Activated CD4-positive, alpha-beta T cell treated with anti-CD3 and anti-CD28 coated beads, Interleukin-2, amount 50 U/mL, for 48 hours (primary cell): ENCODE results near the gene CNTNAP2.

ENCODE experiments used
- DNase-seq, 2 experiments: peaks; one replicate each; pipeline ENCODE4 v3.0.0-alpha.2; 2020

The CNTNAP2 gene

DNA sequence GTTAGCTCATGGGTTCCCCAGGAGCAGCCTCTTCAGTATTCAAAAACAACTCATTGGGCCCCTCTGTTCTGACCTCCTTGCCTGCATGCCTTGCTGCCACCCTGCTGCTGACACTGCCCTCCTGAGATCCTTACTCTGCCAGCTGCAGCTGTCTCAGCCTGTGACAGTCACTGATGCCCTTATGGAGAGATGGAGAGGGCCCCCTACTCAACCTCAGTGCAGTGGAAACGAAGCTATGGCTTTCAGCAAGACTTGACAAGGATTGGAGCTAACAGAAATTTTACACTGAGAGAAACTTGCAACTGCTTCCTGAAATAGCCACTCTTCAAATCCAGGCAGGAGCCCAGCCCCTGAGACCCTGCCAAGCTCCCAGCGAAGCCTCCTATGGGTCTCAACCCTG is 1795.7 kb downstream of the CNTNAP2 start:
- DNase-seq, result no peak

DNA sequence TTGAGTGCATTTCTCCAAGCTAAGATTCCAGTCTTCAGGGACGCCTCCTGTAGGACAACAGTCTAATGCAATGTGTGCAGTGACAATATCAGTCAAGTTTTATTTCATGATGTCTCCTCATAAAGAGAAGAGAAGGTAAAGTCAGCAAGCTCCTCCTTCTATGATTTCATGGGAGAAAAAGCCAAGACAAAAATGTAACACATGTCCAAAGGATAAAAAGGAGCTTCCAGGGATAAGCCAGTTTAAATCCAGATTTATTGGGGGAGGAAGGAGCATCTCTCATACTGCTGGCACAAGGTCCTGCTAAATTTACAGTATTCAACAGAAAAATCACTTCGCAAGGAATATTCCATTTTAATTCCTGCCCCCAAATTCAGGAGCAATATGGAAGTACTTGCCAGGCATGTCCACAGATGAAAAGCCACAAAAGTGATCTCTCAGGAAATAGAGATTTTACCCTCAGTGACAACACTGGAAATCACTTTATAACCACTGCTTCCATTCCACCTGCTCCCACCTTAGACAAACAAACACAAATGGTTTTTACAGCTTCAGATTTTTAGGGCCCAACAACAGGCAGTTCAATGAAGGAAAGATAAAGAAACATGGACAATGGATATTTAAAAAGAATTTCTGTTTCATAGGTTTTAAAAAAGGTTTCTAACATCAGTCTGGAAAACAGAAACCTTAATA is 1796.5 kb downstream of the CNTNAP2 start:
- DNase-seq, result no peak

GRCh38 chr7:147915781-147916180 is 1799.2 kb downstream of the CNTNAP2 start:
- DNase-seq, result no peak

- DNase-seq, result no peak
These were observed 1800.0 kb downstream of the CNTNAP2 start for GRCh38 chr7:147916573-147916972.

DNA sequence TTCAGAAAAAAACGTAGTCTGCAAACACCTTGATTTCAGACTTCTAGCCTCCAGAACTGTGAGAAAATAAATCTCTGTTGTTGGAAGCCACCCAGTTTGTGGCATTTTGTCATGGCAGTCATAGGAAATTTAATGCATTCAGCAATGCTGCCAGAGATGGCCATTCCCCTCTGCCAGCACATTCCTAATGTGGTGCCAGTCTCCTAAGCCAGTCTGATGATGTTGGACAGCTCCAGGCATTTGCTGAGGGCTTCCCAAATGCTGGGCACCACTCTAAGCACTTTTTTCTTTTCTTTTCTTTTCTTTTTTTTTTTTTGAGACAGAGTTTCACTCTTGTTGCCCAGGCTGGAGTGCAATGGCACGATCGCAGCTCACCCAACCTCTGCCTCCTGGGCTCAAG is 1807.2 kb downstream of the CNTNAP2 start:
- DNase-seq, result no peak

- DNase-seq, result no peak
These were observed 1820.8 kb downstream of the CNTNAP2 start for GRCh38 chr7:147937428-147937827.

GRCh38 chr7:147941381-147941780 is 1824.8 kb downstream of the CNTNAP2 start:
- DNase-seq, result no peak

GRCh38 chr7:147944321-147944720 is 1827.7 kb downstream of the CNTNAP2 start:
- no peak for DNase-seq

DNA sequence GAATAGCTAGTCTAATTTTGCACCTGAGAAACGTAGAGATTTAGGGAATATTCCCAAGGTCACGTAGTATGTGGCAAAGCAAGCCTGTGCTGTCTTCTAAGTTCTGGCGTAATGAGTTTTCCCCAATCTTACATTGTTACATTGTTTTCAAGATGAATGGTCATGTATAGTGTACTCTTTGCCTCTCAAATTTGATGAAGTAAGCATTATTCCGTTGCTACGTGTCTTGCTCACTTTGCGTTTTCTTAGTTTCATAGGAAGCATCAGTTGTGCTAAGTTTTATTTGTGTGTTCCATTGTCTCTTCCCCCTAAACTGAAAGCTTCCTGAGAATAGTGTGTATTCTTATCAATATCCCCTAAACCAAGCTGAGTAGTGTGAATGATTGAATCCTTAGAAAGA is 1836.3 kb downstream of the CNTNAP2 start:
- DNase-seq, result no peak

GRCh38 chr7:147968046-147968610 is 1851.5 kb downstream of the CNTNAP2 start:
- no peak for DNase-seq

GRCh38 chr7:147971606-147972110 is 1855.1 kb downstream of the CNTNAP2 start:
- DNase-seq, result no peak

- no peak for DNase-seq
These were observed 1861.6 kb downstream of the CNTNAP2 start for GRCh38 chr7:147978201-147978600.

GRCh38 chr7:147978651-147979050 is 1862.0 kb downstream of the CNTNAP2 start:
- DNase-seq, result no peak

DNA sequence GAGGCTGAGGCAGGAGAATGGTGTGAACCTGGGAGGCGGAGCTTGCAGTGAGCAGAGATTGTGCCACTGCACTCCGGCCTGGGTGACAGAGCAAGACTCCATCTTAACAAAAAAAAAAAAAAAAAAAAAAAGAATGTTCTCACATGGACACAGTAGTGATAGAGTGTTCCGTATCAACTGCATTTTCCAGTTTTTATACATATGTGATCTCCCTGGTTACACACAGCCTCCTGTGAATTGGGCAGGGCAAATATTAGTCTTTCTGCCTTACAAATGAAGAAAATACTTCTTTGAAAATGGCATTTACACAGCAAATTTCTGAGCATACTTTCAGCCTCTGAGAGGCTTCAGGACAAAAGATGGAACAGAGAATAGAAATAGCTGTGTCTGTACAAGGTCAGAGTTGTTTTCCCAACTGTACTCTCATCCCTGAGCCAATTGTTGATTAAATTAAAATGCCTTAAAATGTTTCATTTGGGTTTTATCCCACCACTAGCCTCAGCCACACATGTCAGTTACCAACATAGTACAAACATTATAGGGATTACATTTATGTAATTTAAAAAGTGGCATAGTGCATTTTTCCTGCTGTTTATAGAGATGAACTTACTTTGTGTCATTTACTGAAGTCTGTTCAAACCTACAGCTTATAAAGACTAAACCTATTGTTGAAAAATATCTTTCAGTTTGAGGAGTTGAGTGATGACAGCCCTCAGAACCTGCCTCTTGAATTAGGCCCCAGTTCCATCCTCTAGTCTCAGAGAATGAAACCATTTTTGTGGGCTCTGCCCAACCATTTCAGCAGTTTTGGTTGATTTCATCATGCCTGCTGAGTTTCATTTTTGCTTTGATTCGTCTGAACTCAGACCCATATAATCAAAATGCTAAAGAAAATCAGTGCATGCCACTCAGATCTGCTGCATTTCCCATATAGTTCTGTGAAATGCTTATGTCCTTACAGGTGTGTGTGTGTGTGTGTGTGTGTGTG is 1864.5 kb downstream of the CNTNAP2 start:
- DNase-seq, result no peak

DNA sequence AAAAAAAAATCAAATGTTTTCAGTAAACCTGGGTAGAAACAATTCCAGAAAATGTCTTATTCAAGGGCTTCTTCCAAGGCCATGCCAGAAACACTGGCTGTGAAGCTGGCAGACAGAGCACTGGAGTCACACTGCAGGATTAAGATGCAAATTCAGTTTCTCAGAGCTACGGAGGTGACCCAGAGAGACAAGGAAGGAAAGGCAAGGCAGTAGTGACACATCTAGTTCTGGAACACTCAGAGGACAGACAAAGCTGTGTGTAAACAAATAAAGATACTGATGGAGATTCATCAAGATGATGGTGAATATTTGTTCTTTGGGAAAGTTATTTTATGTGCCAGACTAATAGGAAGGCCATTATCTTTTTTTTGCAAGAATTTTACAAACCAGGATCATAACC is 1865.7 kb downstream of the CNTNAP2 start:
- no peak for DNase-seq

GRCh38 chr7:147984265-147984664 is 1867.7 kb downstream of the CNTNAP2 start:
- no peak for DNase-seq

- DNase-seq, result no peak
These were observed 1873.5 kb downstream of the CNTNAP2 start for GRCh38 chr7:147990079-147990478.

DNA sequence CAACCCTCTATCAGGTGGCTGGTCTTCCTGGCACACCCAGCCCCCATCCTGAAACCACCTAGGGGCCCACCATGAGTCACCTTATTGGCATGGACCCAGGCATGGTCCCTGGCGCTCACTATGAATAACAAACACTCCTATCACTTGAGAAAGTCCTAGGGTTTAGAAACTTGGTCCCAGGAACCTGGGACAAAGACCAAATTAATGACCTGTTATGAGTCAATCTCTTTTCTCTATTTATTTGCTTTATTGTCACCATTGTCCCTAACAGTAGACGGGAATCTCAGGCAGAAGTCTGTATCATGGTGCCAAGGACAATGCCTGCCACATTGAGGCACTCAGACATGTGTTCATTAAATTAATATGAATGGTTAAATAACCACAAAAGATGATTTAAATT is 1874.3 kb downstream of the CNTNAP2 start:
- DNase-seq, result no peak

DNA sequence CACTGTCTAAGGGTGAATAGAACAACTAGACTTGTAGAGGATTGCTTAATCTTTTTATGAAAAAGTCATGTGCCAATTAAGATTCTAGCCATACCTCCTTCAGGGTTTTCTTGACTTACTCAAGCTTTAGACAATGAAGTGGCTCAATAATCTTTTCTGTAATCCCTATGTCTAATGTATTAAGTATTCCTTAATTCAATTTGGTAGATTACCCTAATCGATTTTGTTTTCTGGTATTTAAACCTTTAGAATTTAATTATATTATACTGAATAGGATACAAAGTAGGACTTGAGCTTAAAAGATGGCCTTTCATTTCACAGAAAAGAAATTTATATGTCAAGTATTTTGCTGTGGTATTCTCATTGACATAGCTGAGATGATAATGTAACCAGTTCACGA is 1876.1 kb downstream of the CNTNAP2 start:
- DNase-seq, result no peak

- no peak for DNase-seq
These were observed 1881.0 kb downstream of the CNTNAP2 start for GRCh38 chr7:147997636-147998035.

GRCh38 chr7:147999962-148000361 is 1883.4 kb downstream of the CNTNAP2 start:
- DNase-seq, result no peak

- DNase-seq, result no peak
These were observed 1895.2 kb downstream of the CNTNAP2 start for GRCh38 chr7:148011753-148012152.

- no peak for DNase-seq
These were observed 1897.4 kb downstream of the CNTNAP2 start for GRCh38 chr7:148014001-148014400.

DNA sequence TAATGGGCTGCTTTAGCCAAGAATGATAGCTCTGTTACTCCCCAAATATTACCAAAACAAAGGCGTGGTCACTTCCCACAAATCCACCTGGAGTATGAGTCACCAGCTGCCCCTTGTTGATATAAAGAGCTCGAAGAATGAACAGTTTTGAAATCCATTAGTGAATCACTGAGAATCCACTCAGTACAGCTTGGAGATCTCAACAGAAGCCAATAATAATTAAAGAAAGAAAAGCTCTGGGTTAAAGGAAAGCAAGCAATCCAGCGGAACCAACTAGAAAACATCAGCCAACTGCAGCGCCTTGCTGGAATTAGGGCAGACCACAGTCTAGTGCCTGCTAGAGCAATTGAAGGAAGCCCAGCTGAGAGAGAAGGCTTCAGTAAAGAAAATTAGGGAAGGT is 1897.9 kb downstream of the CNTNAP2 start:
- DNase-seq, result no peak
